Measurements from ENCODE around the gene ITPR3.

The ITPR3 gene

DNA sequence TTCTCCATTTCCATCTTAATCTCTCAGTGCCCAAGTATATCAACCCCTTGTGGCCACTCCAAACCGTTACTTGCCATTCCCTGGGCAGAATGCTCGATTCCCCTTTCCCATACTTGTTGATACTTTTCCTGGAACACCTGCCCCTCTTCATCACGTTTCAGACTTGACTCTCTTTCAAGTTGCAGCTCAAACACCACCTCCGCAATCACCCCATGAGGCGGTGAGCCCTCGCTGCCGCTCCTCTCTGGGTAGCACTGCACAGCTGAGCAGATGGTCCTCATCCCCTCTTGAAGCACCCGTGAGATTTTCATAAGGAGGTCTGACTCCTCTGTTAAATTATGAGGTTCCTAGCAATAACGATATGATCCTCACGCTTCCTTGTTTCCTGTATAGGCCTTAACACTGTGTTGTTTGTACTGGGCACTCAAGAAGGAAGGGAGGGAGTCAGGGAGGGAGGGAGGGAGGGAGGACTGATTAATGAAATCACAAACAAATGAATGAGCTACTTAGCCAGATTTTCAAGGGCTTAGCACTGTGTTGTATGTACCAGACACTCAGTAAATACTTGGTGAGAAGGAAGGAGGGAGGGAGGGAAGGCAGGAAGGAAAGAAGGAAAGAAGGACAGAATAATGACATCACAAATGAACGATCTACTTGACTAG lies 98.3 kb downstream of the ITPR3 start:
- no peak for DNase-seq (ENCODE audit: low read depth)

DNA sequence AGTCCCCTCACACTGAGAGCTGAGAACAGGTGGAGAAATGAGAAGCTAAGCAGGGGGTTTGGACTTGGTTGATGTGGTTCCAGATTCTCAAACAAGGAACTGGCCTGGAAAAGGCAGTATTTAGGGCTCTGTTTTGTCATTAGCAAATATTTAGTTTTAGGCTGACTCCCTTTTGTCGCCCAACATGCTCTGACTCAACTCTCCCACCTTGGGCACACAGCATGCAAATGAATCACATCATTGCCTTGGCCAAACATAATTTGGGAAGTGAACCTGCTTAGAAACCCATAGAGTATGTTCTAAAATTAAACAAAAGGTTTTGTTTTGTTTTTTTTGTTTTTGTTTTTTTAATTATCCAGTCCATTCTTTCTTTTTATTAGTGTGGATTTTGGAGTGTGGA lies 99.9 kb downstream of the ITPR3 start:
- DNase-seq (ENCODE audit: low read depth) = no peak

DNA sequence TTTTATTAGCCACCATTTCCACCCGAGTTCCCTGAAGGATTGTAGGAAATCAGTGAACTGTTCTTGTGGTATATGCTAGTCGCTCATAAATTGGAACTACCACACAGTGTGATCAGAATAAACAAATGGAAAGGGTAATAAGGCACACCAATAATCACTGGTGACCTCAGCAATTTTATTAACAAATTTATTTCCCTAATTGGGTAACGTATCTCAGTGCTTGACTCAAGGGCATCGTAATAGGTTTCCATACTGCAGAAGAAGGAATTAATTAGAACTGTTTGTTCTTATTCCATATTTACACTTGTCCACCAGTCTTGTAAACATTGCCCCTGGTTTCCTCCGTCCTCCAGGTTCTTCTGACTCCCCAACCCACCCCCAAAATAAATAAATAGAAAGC lies 100.4 kb downstream of the ITPR3 start:
- DNase-seq (ENCODE audit: low read depth) = no peak

DNA sequence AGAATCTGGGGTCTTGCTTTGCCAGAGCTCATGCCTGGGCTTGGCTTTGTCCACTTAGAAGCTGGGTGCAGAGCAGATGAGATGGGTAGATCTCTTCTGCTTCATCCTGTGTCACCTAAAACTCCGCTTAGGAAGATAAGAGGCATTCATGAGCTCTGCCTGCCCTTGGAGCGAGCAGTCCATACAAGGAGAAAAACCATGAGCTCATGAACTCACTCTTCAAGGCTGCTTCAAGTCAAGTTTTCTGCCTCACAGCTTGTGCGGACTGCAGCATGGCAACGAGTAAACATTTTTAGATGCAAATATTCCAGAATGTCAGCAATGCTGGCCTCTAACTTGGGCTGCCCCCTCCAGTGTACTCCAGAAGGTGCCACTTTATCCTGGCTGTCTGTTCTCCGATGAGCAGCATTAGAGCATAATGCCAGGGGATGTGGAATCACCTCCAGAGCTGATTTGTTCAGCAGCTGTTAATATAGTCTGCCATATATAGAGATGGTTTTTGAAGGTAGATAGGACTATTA lies 101.0 kb downstream of the ITPR3 start:
- no peak for DNase-seq (ENCODE audit: low read depth)

DNA sequence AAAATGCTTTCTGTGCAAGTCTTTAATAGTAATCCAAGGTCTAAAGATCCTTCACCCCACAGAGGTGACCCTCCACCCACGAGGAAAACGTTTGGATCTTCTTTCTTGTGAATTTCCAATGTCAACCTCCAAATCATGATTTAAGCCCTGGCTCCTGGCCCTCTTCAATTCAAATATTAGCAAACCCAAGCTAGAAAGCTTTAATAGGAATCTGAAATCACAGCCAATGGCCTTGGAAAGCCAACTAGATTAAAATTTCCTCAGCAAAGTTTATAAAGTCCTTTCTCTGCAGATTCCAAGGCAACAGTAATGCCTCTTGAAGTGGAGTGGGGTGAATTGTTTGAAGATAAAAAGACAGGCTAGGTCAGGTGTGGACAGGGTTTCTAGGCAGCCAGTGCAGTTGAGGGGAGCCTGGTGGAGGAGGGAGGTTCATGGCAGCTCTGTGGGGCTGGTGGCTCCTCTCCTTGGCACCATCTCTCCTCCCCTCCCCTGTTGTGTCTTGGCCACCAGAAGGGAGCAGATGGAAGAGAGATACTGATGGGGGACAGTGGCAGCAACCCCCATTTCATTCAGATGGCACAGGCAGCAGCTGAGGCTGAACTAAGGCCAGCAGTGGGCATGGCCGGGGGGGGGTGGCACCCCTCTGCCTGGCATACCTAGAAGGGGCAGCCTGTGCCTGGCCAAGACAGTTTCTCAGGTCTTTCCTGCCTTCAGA lies 102.4 kb downstream of the ITPR3 start:
- DNase-seq (ENCODE audit: low read depth) = no peak

DNA sequence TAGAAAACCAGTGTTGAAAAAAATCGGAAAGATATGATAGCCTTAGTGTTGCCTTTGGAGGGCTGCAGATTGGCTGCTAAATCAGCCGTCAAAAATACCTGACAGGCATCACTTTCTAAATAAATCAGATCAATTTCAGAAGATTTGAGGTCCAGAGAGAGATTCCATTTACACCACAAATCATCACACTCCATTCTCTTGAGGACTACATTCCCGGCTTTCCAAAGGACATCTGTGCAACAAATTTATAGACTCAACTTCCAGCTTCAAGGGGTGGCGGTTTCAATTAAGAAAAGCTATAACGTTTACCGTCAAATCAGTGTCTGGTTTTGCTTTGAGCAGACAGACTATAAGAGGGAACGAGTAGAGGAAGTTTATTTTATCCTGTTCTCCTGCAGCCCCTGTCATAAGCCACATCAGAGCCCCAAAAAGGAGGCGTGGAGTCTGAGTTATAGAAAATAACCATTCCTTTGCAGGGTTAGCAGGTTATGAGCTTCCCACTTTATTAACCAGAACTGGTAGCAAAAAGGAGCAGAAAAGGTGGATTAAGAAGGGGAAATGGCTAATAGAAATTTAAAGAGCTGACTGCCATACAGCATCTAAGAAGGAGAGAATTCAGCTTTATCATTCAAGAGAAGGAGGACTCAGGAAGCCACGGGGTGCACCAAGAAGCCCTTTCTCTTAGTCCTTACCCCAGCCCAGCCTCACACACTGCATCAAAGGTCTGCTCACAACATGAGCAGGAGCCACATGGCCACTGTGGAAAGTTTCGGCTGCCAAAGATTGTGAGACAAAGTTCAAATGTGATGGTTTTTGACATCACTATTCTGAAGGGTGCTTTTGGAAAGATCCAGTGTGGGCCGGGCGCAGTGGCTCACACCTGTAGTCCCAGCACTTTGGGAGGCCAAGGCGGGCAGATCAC lies 103.2 kb downstream of the ITPR3 start:
- no peak for DNase-seq (ENCODE audit: low read depth)

DNA sequence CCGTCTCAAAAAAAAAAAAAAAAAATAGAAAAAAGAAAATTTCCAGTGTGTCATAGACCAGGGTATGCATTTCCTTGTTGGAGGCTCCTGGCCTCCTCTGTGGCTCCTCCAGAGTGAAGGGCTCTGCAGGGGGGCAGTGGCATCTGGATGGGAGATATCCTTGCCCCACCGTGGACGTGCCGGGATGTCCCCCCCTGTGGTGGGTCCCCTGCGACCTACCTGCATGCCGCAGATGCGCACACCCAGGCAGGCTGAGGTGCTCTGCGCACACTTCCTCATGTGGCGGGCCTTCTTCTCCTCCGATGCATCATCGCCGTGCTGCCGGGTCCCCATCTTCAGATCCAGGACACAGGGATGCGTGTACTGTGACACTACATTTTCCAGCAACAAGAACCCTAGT lies 104.1 kb downstream of the ITPR3 start:
- no peak for DNase-seq (ENCODE audit: low read depth)

DNA sequence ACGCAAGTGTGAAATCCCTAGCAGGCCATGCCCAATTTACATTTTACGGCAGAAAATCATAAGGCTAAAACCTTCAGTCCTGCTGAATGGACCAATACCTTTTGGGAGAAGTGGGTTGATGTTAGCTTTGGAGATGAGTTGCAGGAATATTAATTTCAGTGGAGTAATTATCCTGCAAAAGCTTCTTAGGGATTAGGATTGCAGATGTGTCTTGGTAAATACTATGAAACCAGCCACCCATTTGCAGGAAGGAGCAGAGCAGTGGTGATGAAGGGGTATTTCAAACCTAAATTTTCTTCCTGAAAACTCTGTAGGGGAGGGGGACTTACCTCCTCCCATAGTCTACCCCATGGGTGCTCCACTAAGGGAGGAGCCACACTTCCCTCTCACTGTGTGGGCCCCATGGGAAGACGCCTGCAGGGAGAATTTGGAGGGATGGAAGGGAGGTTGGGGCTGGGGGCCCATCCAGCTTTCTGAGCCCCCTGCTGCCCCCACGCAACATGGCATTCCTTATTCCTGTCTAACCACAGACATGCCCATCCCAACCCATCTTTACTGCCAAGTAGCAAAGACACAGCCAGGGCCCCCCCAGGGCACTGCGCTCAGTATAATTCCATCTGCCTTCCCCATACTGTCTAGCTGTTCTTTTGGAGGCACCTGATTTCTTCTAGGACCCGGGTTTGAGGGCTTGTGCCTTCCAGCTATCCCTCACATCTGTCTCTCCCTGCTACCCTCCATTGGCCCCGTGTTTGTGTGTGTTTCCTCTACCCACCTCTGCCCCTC lies 105.0 kb downstream of the ITPR3 start:
- no peak for DNase-seq (ENCODE audit: low read depth)

DNA sequence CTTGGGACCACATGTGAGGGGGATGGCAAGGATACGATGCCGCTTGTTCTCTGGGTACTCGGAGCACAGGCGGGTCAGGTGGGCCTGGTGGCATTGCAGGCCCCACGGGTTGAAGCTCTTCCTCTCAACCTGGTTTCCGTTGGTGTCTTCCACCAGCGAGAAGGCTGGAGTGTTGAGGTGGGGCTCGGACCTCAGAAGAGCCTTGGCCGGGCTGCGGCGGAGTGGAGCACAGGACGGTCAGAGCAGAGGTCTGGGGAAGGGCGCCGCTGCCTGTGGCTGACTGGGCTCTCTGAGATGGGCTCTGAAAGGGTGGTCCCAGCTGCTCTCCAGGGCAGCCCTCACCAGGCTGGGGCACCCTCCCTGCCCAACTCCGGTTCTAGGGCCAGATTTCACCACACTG lies 105.6 kb downstream of the ITPR3 start:
- no peak for DNase-seq (ENCODE audit: low read depth)

DNA sequence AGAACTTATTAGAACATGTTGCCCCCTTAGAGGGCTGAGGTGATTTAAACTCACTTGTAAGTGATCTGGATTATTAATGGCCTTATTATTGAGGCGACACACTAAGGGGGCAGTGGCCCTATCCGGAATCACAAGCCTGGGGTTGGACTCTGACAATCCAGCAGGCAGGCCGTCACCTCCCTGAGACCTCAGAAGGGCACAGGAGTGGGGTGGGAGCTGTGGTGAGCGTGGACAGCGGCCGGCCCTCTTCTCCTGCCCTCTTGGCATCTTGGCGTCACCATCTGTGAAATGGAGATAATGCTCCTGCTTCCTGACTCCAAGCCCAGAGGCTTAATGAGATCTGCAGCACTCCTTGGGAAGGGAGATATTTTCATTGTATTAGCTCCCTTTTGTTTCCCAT lies 106.0 kb downstream of the ITPR3 start:
- no peak for DNase-seq (ENCODE audit: low read depth)

DNA sequence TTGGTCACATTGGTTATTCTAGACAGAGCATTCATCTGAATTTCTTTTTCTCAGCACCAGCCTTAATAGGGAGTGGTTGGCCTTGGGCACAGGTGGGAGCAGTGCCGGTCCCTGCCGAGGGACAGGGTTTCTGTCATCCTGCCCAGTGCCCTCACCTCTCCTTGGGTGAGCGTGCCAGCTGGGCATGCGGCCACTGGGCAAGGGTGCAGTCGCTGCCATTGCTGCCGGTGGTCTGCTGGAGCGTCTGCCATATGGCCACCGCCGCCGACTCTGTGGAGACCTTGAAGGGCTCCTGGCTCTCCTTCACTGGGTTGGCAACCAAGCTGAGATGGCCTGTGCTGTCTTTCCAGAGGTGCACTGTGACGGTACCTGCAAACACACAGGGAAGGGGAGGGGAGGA lies 106.8 kb downstream of the ITPR3 start:
- DNase-seq (ENCODE audit: low read depth) = no peak

DNA sequence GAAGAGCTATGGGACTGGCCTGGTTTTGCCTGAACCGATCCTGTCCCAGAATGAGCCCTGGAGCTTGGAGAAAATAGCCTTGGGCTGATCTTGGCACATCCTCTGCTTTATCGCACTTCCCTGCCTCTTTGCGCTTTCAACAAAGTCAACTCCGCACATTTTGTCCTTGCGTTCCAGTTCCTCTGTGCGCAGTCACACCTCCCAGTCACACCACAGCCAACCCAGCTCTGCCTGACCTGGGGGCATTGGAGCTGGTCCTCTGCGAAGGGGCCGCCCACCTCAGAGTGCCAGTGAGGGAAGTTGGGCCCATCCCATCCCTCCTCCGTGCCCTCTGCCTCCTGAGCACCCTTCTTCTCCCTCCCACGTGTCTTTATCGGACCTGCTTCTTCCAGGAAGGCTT lies 107.3 kb downstream of the ITPR3 start:
- no peak for DNase-seq (ENCODE audit: low read depth)

DNA sequence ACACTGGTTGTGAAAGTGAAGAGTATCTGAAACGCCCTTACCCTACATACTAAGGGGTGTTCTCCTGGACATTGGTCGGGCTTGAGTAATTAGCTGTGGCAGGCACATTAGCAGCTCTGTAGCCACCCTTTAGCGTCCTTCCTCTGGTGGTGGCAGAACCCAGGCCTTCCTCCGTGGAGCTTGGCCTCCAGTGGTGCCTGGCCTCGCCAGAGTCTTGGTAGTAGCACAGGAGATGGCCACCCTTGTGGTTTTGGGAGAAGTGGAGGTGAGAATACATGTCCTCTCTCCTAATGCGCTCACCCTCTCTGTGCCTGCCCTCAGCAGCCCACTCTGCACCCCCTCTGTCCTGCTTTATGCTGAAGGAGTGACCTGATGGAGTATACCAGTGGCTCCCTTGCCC lies 107.9 kb downstream of the ITPR3 start:
- DNase-seq (ENCODE audit: low read depth) = no peak

DNA sequence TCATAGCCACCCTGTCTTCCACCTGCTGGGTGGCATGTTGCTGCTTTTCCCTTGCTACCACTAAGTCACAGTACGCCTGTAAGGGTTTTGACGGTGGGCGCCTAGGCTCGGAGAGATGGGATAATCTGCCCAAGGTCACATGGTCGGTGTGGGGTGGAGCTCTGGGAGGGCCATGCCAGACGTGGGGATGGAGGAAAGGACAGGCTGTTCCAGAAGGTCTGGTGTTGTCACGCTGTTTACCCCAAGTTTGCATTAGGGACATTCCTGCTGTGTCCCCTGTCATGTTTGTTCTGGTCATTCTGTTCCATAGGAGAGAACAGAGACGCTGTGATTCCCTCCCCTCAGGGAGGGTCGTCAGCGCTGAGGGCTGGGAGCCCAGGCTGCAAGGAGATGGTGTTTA lies 109.5 kb downstream of the ITPR3 start:
- DNase-seq (ENCODE audit: low read depth) = no peak

DNA sequence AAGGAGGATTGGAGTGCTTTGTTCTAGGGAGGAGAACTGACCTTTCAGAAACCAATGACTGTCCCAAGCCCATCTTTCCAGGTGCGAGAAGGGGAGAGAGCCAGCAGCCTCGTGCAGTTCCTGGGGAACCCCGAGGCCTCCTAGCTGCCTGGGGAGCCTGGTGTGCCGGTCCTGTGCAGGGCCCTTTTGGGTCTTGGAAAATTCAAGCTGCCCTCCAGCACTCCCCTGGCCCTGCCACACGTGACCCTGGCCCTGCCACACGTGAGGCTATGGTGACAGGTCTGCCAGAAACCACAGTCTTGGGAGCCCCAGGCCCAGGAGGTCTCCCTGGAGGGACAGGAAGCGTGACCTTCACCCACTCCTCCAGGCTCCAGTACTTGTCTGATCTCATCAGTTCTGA lies 109.9 kb downstream of the ITPR3 start:
- DNase-seq (ENCODE audit: low read depth) = no peak

DNA sequence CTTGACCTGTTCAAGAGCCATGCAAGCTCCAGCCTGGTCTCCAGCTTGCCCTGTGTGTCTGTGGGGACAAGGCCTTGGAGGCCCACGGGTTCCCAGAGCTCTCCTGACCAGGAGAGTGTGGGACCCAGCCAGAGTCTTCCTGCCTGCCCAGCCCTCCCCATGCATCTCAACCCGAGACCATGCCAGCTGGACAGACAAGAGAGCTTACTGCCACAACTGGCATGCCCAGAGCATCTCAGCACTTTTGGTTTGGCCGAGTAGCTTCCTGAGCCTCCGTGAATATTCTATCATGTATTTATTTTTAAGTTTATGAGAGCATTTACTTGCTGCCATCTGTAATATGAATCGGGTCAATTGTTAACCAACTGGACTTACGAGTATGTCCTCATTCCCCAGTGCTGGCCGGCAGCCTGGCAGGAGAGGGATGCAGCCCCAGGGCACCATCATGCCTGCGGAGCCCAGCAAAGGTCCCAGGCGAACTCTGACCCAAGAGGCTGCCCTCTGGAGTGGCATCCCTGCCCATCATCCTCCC lies 110.7 kb downstream of the ITPR3 start:
- DNase-seq (ENCODE audit: low read depth) = no peak

DNA sequence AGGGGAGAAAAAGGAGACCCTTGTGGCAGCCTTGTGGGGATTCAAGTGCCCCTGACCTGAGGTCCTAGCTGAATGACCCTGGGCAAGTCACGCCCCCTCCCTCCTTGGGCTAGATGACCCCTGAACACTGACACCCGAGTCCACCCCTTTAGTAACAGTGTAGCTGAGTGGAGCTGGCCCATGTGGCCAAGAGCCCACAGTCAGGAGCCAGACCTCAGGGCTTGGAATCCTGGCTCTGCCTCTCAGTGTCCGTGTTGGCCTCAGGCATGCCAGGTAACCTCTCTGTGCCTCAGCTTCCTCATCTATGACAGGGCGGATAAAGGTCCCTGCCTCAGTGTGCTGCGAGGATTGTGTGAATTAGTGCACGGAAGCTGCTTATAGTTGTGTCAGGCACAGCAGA lies 111.3 kb downstream of the ITPR3 start:
- no peak for DNase-seq (ENCODE audit: low read depth)

DNA sequence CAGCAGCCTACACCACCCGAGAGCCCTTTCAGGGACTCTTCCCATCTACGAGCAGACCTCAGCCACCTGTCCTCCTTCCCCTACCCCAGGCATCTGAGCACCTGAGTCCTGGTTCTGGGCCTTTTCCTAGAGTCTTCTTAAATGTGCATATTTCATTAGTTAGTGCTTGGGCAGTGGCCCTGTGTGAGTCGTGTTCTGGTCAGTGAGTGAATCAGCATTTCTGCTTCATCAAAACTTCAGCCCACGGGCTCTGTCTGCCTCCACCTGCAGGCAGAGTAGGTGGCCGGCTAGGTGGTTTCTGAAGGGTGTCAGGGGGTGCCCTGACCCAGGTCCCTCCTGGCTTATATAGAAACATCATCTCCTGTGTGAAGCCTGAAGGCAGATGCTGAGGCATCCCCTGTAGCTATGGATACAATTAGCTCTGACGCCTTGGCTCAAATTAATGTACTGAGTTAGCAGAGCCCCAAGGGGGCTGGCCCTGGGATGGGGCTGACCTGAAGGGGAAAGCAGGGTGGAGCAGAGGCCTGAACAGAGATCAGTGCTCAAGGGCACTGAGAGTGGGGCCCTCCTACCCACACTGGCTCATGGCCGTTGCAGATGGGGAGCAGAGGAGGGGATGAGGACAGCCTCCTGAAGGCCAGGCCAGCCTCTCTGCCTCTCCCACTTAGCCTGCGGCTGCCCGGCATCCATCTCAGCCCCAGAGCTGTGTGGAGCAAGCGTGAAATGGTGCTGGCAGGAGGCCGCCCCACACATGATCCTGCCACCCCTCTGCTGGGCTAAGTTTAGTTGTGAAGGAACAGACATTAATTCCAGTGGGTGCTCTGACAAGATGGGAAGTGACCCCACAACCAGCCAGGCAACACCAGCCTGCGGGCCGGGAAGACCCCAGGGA lies 111.9 kb downstream of the ITPR3 start:
- DNase-seq (ENCODE audit: low read depth) = no peak

DNA sequence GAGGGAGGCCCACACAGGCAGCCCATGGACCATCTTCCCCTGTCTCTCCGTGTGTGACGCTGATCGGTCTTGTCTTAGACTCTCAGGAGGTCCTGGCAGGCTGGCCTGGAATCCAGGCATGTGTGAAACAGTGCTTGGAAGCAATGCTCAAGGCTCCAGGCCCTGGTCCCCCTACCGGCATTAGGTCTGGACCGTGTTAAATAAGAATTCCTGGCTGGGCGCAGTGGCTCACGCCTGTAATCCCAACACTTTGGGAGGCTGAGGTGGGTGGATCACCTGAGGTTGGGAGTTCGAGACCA lies 112.5 kb downstream of the ITPR3 start:
- no peak for DNase-seq (ENCODE audit: low read depth)

DNA sequence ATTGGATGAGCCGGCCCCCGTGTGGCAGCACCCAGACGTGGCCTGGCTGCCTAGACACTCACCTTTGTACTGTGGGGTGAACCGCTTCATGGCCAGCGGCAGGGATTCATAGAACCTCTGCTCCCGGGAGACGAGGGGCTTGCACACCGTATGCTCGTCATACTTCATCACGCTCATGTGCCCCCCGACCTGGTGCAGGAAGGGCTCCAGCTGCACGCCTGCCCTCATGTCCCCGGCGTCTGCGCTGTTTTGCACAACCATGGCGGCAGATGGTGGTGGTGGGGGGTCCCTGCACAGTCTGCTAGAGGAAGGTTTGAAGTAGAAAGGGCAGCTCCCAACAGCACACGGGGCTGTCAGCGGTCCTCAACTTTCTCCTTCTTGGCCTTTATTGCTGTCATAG lies 114.1 kb downstream of the ITPR3 start:
- no peak for DNase-seq (ENCODE audit: low read depth)

Data from stimulated activated CD4-positive, alpha-beta T cell treated with anti-CD3 and anti-CD28 coated beads, Interleukin-2, amount 100 ng/mL, for 4 hours (primary cell).